Mesendoderm (in vitro differentiated cells): ENCODE results near the gene KCNN3.

Experiments
- DNase-seq: peaks from one replicate; pipeline ENCODE4 v3.0.0; 2013
- H2AK5ac ChIP-seq: 2 replicates; pipeline ENCODE4 v1.6.1; 2013; ENCODE audit warnings: low read length, inconsistent platforms
- H2BK120ac ChIP-seq: 2 replicates; pipeline ENCODE4 v1.6.1; 2013; ENCODE audit warnings: low read depth, mild to moderate bottlenecking, low read length, moderate library complexity, mixed read lengths
- H2BK15ac ChIP-seq: replicated peaks from 2 replicates; pipeline ENCODE4 v1.6.1; 2013; ENCODE audit warnings: low read depth, mild to moderate bottlenecking, moderate library complexity
- H2BK5ac ChIP-seq: 2 replicates; pipeline ENCODE4 v1.6.1; 2013; ENCODE audit warnings: low read length, inconsistent platforms
- H3K18ac ChIP-seq: 2 replicates; pipeline ENCODE4 v1.6.1; 2013; ENCODE audit warnings: mild to moderate bottlenecking, low read length, mixed read lengths
- H3K23ac ChIP-seq: one replicate; pipeline ENCODE4 v1.6.1; 2013; ENCODE audit warnings: low read length
- H3K27ac ChIP-seq: 2 replicates; pipeline ENCODE4 v1.5.1; 2013; ENCODE audit warnings: low read depth, mild to moderate bottlenecking, inconsistent platforms, low read length, moderate library complexity
- H3K27me3 ChIP-seq: 2 replicates; pipeline ENCODE4 v1.6.1; 2013; ENCODE audit warnings: low read length, control low read depth, mild to moderate bottlenecking, inconsistent platforms; ENCODE audit not compliant: insufficient read depth, poor library complexity
- H3K36me3 ChIP-seq: 2 replicates; pipeline ENCODE4 v1.6.1; 2013; ENCODE audit warnings: low read length, inconsistent platforms; ENCODE audit not compliant: control insufficient read depth, insufficient read depth
- H3K4ac ChIP-seq: one replicate; pipeline ENCODE4 v1.6.1; 2013; ENCODE audit warnings: low read depth, mild to moderate bottlenecking, low read length, moderate library complexity
- H3K4me1 ChIP-seq: 2 replicates; pipeline ENCODE4 v1.6.1; 2013; ENCODE audit warnings: low read depth, low read length, inconsistent platforms; ENCODE audit not compliant: control insufficient read depth
- H3K4me2 ChIP-seq: 2 replicates; pipeline ENCODE4 v1.6.1; 2013; ENCODE audit warnings: low read length
- H3K4me3 ChIP-seq: 2 replicates; pipeline ENCODE4 v1.5.1; 2013; ENCODE audit warnings: mild to moderate bottlenecking, low read length
- H3K56ac ChIP-seq: one replicate; pipeline ENCODE4 v1.6.1; 2013; ENCODE audit warnings: low read length
- H3K79me1 ChIP-seq: 2 replicates; pipeline ENCODE4 v1.6.1; 2013; ENCODE audit warnings: low read length, inconsistent platforms
- H3K79me2 ChIP-seq: 2 replicates; pipeline ENCODE4 v1.6.1; 2013; ENCODE audit warnings: mild to moderate bottlenecking, low read length; ENCODE audit not compliant: control insufficient read depth, insufficient read depth
- H3K9ac ChIP-seq: 2 replicates; pipeline ENCODE4 v1.6.1; 2013; ENCODE audit warnings: low read length, inconsistent platforms
- H4K5ac ChIP-seq: one replicate; pipeline ENCODE4 v1.6.1; 2013; ENCODE audit warnings: low read length
- H4K8ac ChIP-seq: one replicate; pipeline ENCODE4 v1.6.1; 2013; ENCODE audit warnings: low read depth, mild to moderate bottlenecking, control low read depth, low read length, moderate library complexity
- WGBS: extraction: QIAGEN DNeasy Blood & Tissue Kit; methylation state at CpG from one replicate; pipeline ENCODE4 v1.1.7; 2013; ENCODE audit warnings: low lambda C conversion rate, missing lambda C conversion rate; ENCODE audit not compliant: insufficient coverage; ENCODE audit errors: extremely low coverage; 5-methylcytosine and 5-hydroxymethylcytosine counted together

Gene KCNN3

GRCh38 chr1:154747380-154747739 lies 122.7 kb downstream of the KCNN3 start:
- H2BK120ac ChIP-seq = no peak overlapping the region
- DNase-seq = no peak
- H3K4me2 ChIP-seq = no peak overlapping the region
- H3K79me1 ChIP-seq = no peaks in the 10 kb centered on the region
- H3K18ac ChIP-seq = no peak overlapping the region
- no peaks in the 10 kb centered on the region for H3K27me3 ChIP-seq
- no peak overlapping the region for H3K4me3 ChIP-seq
- no peak overlapping the region for H3K56ac ChIP-seq
- no peak overlapping the region for H3K4ac ChIP-seq
- H2BK15ac ChIP-seq = no peak overlapping the region
- no peak overlapping the region for H2BK5ac ChIP-seq
- H3K23ac ChIP-seq = no peak overlapping the region
- H3K9ac ChIP-seq = no peak overlapping the region
- no CpG with 5 or more reads among the region's 7 CpGs for WGBS
- no peaks in the 10 kb centered on the region for H3K4me1 ChIP-seq
- H4K5ac ChIP-seq = no peak overlapping the region
- H4K8ac ChIP-seq = no peak overlapping the region
- no peak overlapping the region for H3K27ac ChIP-seq
- no peaks in the 10 kb centered on the region for H3K79me2 ChIP-seq
- no peak overlapping the region for H2AK5ac ChIP-seq
- H3K36me3 ChIP-seq = no peaks in the 10 kb centered on the region

- H3K56ac ChIP-seq = no peak overlapping the region
- H2AK5ac ChIP-seq = no peak overlapping the region
- H3K23ac ChIP-seq = no peak overlapping the region
- WGBS = no CpG with 5 or more reads among the region's 6 CpGs
- H3K36me3 ChIP-seq = no peaks in the 10 kb centered on the region
- no peak overlapping the region for H3K4me2 ChIP-seq
- no peak overlapping the region for H4K5ac ChIP-seq
- no peak overlapping the region for H3K4ac ChIP-seq
- H2BK5ac ChIP-seq = no peak overlapping the region
- no peak overlapping the region for H3K27ac ChIP-seq
- H3K79me2 ChIP-seq = no peaks in the 10 kb centered on the region
- no peaks in the 10 kb centered on the region for H3K27me3 ChIP-seq
- no peak overlapping the region for H2BK120ac ChIP-seq
- no peak overlapping the region for H3K4me3 ChIP-seq
- no peak for DNase-seq
- H3K9ac ChIP-seq = no peak overlapping the region
- no peaks in the 10 kb centered on the region for H3K4me1 ChIP-seq
- H3K18ac ChIP-seq = no peak overlapping the region
- H3K79me1 ChIP-seq = no peaks in the 10 kb centered on the region
- no peak overlapping the region for H4K8ac ChIP-seq
- H2BK15ac ChIP-seq = no peak overlapping the region
Observed at GRCh38 chr1:154746622-154747299, 123.3 kb downstream of the KCNN3 start.

- Histone ChIP-seq H3K27ac (no peak overlapping the region), H2BK5ac (no peak overlapping the region), H3K4me1 (no peaks in the 10 kb centered on the region), H3K4me3 (no peak overlapping the region), H2BK120ac (no peak overlapping the region), H3K79me2 (no peaks in the 10 kb centered on the region), H3K27me3 (no peaks in the 10 kb centered on the region), H3K18ac (no peak overlapping the region), H2BK15ac (no peak overlapping the region), H3K79me1 (no peaks in the 10 kb centered on the region), H3K4ac (no peak overlapping the region), H3K4me2 (no peak overlapping the region), H2AK5ac (no peak overlapping the region), H3K9ac (no peak overlapping the region), H4K5ac (no peak overlapping the region), H3K36me3 (no peaks in the 10 kb centered on the region), H3K56ac (no peak overlapping the region), H4K8ac (no peak overlapping the region), H3K23ac (no peak overlapping the region)
- DNase-seq = no peak
- WGBS = no CpG with 5 or more reads among the region's 12 CpGs
Observed at GRCh38 chr1:154745750-154746425, 124.2 kb downstream of the KCNN3 start.

GRCh38 chr1:154745286-154745731 lies 124.8 kb downstream of the KCNN3 start:
- Histone ChIP-seq H3K9ac (no peak overlapping the region), H3K36me3 (no peaks in the 10 kb centered on the region), H3K4me1 (no peaks in the 10 kb centered on the region), H3K23ac (no peak overlapping the region), H4K5ac (no peak overlapping the region), H3K4me2 (no peak overlapping the region), H2AK5ac (no peak overlapping the region), H3K27me3 (no peaks in the 10 kb centered on the region), H3K56ac (no peak overlapping the region), H2BK15ac (no peak overlapping the region), H2BK120ac (no peak overlapping the region), H4K8ac (no peak overlapping the region), H3K18ac (no peak overlapping the region), H3K79me1 (no peaks in the 10 kb centered on the region), H2BK5ac (no peak overlapping the region), H3K4me3 (no peak overlapping the region), H3K4ac (no peak overlapping the region), H3K79me2 (no peaks in the 10 kb centered on the region), H3K27ac (no peak overlapping the region)
- no CpG with 5 or more reads among the region's 5 CpGs for WGBS
- no peak for DNase-seq

GRCh38 chr1:154744352-154745035 lies 125.6 kb downstream of the KCNN3 start:
- Histone ChIP-seq H3K27ac (no peak overlapping the region), H4K8ac (no peak overlapping the region), H3K4me3 (no peak overlapping the region), H3K9ac (no peak overlapping the region), H3K27me3 (no peaks in the 10 kb centered on the region), H2BK5ac (no peak overlapping the region), H2AK5ac (no peak overlapping the region), H2BK120ac (no peak overlapping the region), H3K4me2 (no peak overlapping the region), H3K56ac (no peak overlapping the region), H2BK15ac (no peak overlapping the region), H3K23ac (no peak overlapping the region), H3K79me2 (no peaks in the 10 kb centered on the region), H3K79me1 (no peaks in the 10 kb centered on the region), H4K5ac (no peak overlapping the region), H3K4me1 (no peaks in the 10 kb centered on the region), H3K18ac (no peak overlapping the region), H3K36me3 (no peaks in the 10 kb centered on the region), H3K4ac (no peak overlapping the region)
- no CpG with 5 or more reads among the region's 9 CpGs for WGBS
- DNase-seq = no peak
